ENCODE results near the gene PKLR. TPM values are rescaled to one million over a fixed set of nuclear protein-coding genes. Genes with fewer than 3 reads are reported as not detected.

The PKLR gene
- total RNA-seq, 1 experiment from 2014 or later = not detected

- Histone ChIP-seq H3K27ac (ENCODE audit: low read length) (peak overlapping the region; percentile 76), H4K20me1 (ENCODE audit: insufficient read depth, low read depth, low read length) (no peaks in the 10 kb centered on the region), H3K9me3 (ENCODE audit: low read length) (no peaks in the 10 kb centered on the region), H3K36me3 (ENCODE audit: insufficient read depth, low read length) (no peaks in the 10 kb centered on the region), H2AFZ (ENCODE audit: low read length) (0 out of 2 replicates have a peak overlapping the region, but pooled peaks have one; percentile 49), H3K4me2 (ENCODE audit: low read depth, low read length, poor library complexity, severe bottlenecking) (peak overlapping the region; percentile 78), H3K9me2 (replicated peaks; ENCODE audit: insufficient read depth, low read length) (no peaks in the 10 kb centered on the region), H3K4me1 (ENCODE audit: low read length) (peaks cover 45% of the 10 kb centered on the region), H3K4me3 (ENCODE audit: low read length) (peak overlapping the region; percentile 69), H3K27me3 (ENCODE audit: low read length) (no peaks in the 10 kb centered on the region), H3K9ac (ENCODE audit: low read length) (peak overlapping the region; percentile 79), H3K79me2 (ENCODE audit: low read length) (peaks cover 19% of the 10 kb centered on the region)
- no peak for DNase-seq
Observed at GRCh38 chr1:155245163-155245524, 56.1 kb downstream of the PKLR start.

DNA sequence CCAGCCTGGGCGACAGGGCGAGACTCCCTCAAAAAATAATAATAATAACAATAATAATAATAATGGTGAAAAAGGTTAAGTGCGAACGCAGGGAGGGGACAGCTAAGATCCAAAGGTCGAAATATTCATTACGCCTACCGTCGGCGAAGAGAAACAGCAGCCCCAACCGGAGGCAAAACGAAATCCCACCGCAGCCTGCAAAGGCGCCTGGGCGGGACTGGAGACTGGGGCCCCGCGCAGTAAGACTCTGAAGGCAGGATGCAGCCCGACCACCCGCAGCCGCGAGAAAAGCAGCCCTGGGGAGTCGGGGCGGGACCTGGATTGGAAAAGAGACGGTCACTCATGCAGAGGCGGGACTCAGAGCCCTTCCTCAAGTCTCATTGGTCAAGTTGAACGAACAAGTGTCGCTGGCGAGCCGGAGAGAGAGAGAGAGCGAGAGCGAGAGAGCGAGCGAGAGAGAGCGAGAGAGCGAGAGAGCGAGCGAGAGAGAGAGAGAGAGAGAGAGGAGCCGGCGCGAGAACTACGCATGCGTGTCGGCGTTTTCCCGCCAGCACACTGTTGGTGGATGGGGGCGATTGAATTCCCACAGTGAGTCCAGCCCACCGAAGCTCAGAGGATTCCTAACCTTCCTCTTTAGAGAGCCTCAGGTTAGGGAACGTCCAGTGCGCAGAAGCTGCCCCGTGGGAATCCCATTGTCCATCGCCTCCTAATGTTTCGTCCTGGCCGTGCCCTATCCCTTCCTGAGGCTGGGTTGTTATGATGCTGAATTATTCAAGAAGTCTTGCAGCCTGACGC is 56.7 kb downstream of the PKLR start:
- peak; percentile 100 for DNase-seq
- Histone ChIP-seq H3K9me3 (ENCODE audit: low read length) (no peaks in the 10 kb centered on the region), H3K79me2 (ENCODE audit: low read length) (peaks cover 16% of the 10 kb centered on the region), H3K4me2 (ENCODE audit: low read depth, low read length, poor library complexity, severe bottlenecking) (peak overlapping the region; percentile 78), H3K27ac (ENCODE audit: low read length) (peak overlapping the region; percentile 77), H3K9me2 (replicated peaks; ENCODE audit: insufficient read depth, low read length) (no peaks in the 10 kb centered on the region), H3K27me3 (ENCODE audit: low read length) (no peaks in the 10 kb centered on the region), H3K4me3 (ENCODE audit: low read length) (peak overlapping the region; percentile 69), H3K9ac (ENCODE audit: low read length) (peak overlapping the region; percentile 79), H3K4me1 (ENCODE audit: low read length) (peaks cover 41% of the 10 kb centered on the region), H3K36me3 (ENCODE audit: insufficient read depth, low read length) (no peaks in the 10 kb centered on the region), H2AFZ (ENCODE audit: low read length) (0 out of 2 replicates have a peak overlapping the region, but pooled peaks have one; percentile 49), H4K20me1 (ENCODE audit: insufficient read depth, low read depth, low read length) (no peaks in the 10 kb centered on the region)

GRCh38 chr1:155242805-155243358 is 58.4 kb downstream of the PKLR start:
- no peak for DNase-seq
- H3K79me2 ChIP-seq (ENCODE audit: low read length) = peaks cover 16% of the 10 kb centered on the region
- peaks cover 41% of the 10 kb centered on the region for H3K4me1 ChIP-seq (ENCODE audit: low read length)
- H3K9me3 ChIP-seq (ENCODE audit: low read length) = no peaks in the 10 kb centered on the region
- H3K27me3 ChIP-seq (ENCODE audit: low read length) = no peaks in the 10 kb centered on the region
- H3K27ac ChIP-seq (ENCODE audit: low read length) = peak overlapping the region; percentile 77
- H3K4me2 ChIP-seq (ENCODE audit: low read depth, low read length, poor library complexity, severe bottlenecking) = peak overlapping the region; percentile 78
- no peak overlapping the region for H2AFZ ChIP-seq (ENCODE audit: low read length)
- peak overlapping the region; percentile 78 for H3K9ac ChIP-seq (ENCODE audit: low read length)
- H3K4me3 ChIP-seq (ENCODE audit: low read length) = peak overlapping the region; percentile 68
- no peaks in the 10 kb centered on the region for H3K36me3 ChIP-seq (ENCODE audit: insufficient read depth, low read length)
- no peaks in the 10 kb centered on the region for H4K20me1 ChIP-seq (ENCODE audit: insufficient read depth, low read depth, low read length)
- H3K9me2 ChIP-seq (replicated peaks; ENCODE audit: insufficient read depth, low read length) = no peaks in the 10 kb centered on the region

GRCh38 chr1:155241841-155242264 is 59.4 kb downstream of the PKLR start:
- Histone ChIP-seq H3K9ac (ENCODE audit: low read length) (peak overlapping the region; percentile 64; the same call in 1 of the 2 replicates), H3K4me3 (ENCODE audit: low read length) (peak overlapping the region; percentile 73; the same call in 1 of the 2 replicates), H3K27me3 (ENCODE audit: low read length) (no peaks in the 10 kb centered on the region), H3K9me2 (replicated peaks; ENCODE audit: insufficient read depth, low read length) (no peaks in the 10 kb centered on the region), H3K4me1 (ENCODE audit: low read length) (peaks cover 41% of the 10 kb centered on the region), H3K79me2 (ENCODE audit: low read length) (peaks cover 16% of the 10 kb centered on the region), H3K4me2 (ENCODE audit: low read depth, low read length, poor library complexity, severe bottlenecking) (peak overlapping the region; percentile 67), H3K27ac (ENCODE audit: low read length) (peak overlapping the region; percentile 40; the same call in 1 of the 2 replicates), H4K20me1 (ENCODE audit: insufficient read depth, low read depth, low read length) (no peaks in the 10 kb centered on the region), H3K36me3 (ENCODE audit: insufficient read depth, low read length) (no peaks in the 10 kb centered on the region), H2AFZ (ENCODE audit: low read length) (no peak overlapping the region), H3K9me3 (ENCODE audit: low read length) (no peaks in the 10 kb centered on the region)
- no peak for DNase-seq

DNA sequence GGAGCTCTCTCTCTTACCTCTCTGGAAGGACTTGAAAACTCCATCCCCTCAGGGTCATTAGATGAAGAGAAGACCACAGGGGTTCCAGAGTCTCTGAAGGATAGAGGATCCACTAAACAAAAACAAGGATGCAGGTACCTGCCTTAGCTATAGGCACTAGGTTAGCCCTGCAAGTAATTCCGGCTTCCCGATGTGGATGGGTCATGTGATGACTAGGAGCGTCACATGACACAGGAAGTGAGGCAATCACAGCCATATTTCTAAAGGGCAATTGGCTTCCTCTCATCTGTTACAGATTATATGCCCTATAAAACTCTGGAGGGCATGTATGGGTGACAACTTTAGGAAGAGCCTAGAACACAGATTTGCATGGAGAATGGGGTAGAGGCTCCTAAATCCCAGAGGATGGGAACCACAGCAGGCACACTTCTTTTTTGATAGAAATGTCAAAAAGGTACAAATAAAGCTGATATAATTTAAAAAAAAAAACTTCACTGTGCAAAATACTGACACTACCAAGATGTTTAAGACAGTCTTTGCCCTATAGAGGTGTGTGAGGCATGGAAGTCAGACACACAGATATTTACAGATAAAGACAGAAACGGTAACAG is 60.1 kb downstream of the PKLR start:
- Histone ChIP-seq H3K4me1 (ENCODE audit: low read length) (peaks cover 41% of the 10 kb centered on the region), H3K4me2 (ENCODE audit: low read depth, low read length, poor library complexity, severe bottlenecking) (peak overlapping the region; percentile 67), H3K9me2 (replicated peaks; ENCODE audit: insufficient read depth, low read length) (no peaks in the 10 kb centered on the region), H3K27me3 (ENCODE audit: low read length) (no peaks in the 10 kb centered on the region), H3K4me3 (ENCODE audit: low read length) (peak overlapping the region; percentile 73), H3K9ac (ENCODE audit: low read length) (peak overlapping the region; percentile 64), H3K36me3 (ENCODE audit: insufficient read depth, low read length) (no peaks in the 10 kb centered on the region), H4K20me1 (ENCODE audit: insufficient read depth, low read depth, low read length) (no peaks in the 10 kb centered on the region), H2AFZ (ENCODE audit: low read length) (0 out of 2 replicates have a peak overlapping the region, but pooled peaks have one; percentile 17), H3K27ac (ENCODE audit: low read length) (peak overlapping the region; percentile 40; the same call in 1 of the 2 replicates), H3K79me2 (ENCODE audit: low read length) (peaks cover 16% of the 10 kb centered on the region), H3K9me3 (ENCODE audit: low read length) (no peaks in the 10 kb centered on the region)
- peak; percentile 91 for DNase-seq

Other genes with a start within 250 kb of the PKLR start
- gene EFNA4, start 237.7 kb downstream of the PKLR start, total RNA-seq (2014; rRNA removed; shearing (Covaris generic); ENCODE audit: low replicate concordance) = 10.4 and 14.5 TPM in 2 replicates
- 12.2 and 15.7 TPM in 2 replicates for gene EFNA3, start 222.6 kb downstream of the PKLR start, total RNA-seq (2014; rRNA removed; shearing (Covaris generic); ENCODE audit: low replicate concordance)
- gene EFNA1, start 173.6 kb downstream of the PKLR start, total RNA-seq (2014; rRNA removed; shearing (Covaris generic); ENCODE audit: low replicate concordance) = not detected in 2 replicates
- gene SLC50A1, start 165.6 kb downstream of the PKLR start, total RNA-seq (2014; rRNA removed; shearing (Covaris generic); ENCODE audit: low replicate concordance) = 47.8 and 56.5 TPM in 2 replicates
- gene DPM3, start 160.9 kb downstream of the PKLR start, total RNA-seq (2014; rRNA removed; shearing (Covaris generic); ENCODE audit: low replicate concordance) = 22.2 and 33.2 TPM in 2 replicates
- gene KRTCAP2, start 128.1 kb downstream of the PKLR start, total RNA-seq (2014; rRNA removed; shearing (Covaris generic); ENCODE audit: low replicate concordance) = 237 and 400 TPM in 2 replicates
- 5.1 and 19.2 TPM in 2 replicates for gene TRIM46, start 127.6 kb downstream of the PKLR start, total RNA-seq (2014; rRNA removed; shearing (Covaris generic); ENCODE audit: low replicate concordance)
- 11.9 and 18.7 TPM in 2 replicates for gene THBS3, start 93.5 kb downstream of the PKLR start, total RNA-seq (2014; rRNA removed; shearing (Covaris generic); ENCODE audit: low replicate concordance)
- gene MTX1, start 92.7 kb downstream of the PKLR start, total RNA-seq (2014; rRNA removed; shearing (Covaris generic); ENCODE audit: low replicate concordance) = 49.5 and 56.9 TPM in 2 replicates
- 20.7 and 30.6 TPM in 2 replicates for gene ENTREP3, start 46.0 kb downstream of the PKLR start, total RNA-seq (2014; rRNA removed; shearing (Covaris generic); ENCODE audit: low replicate concordance)
- 69.7 and 73.5 TPM in 2 replicates for gene SCAMP3, start 39.1 kb downstream of the PKLR start, total RNA-seq (2014; rRNA removed; shearing (Covaris generic); ENCODE audit: low replicate concordance)
- 78.7 and 99.6 TPM in 2 replicates for gene CLK2, start 27.9 kb downstream of the PKLR start, total RNA-seq (2014; rRNA removed; shearing (Covaris generic); ENCODE audit: low replicate concordance)
- 5.9 and 6.3 TPM in 2 replicates for gene HCN3, start 24.0 kb downstream of the PKLR start, total RNA-seq (2014; rRNA removed; shearing (Covaris generic); ENCODE audit: low replicate concordance)
- 298 and 377 TPM in 2 replicates for gene FDPS, start 7.4 kb upstream of the PKLR start, total RNA-seq (2014; rRNA removed; shearing (Covaris generic); ENCODE audit: low replicate concordance)
- 8.3 and 9.2 TPM in 2 replicates for gene RUSC1, start 19.5 kb upstream of the PKLR start, total RNA-seq (2014; rRNA removed; shearing (Covaris generic); ENCODE audit: low replicate concordance)